PC-9 (cell line): Measurements from ENCODE around the gene LMBR1.
"Not testable (repeated sequence)": the region's sequence is repeated elsewhere in the genome, so short reads cannot be mapped to it uniquely, and the experiment has no call there.

Source experiments
- CTCF ChIP-seq: fragments of 200-600 bp; sonication (generic); conservative IDR thresholded peaks from 2 replicates; pipeline ENCODE4 v1.6.1; 2017; ENCODE audit warnings: mixed run types, antibody characterized with exemption, mild to moderate bottlenecking, moderate library complexity
- EZH2 ChIP-seq: fragments of 200-600 bp; sonication (generic); IDR thresholded peaks from 2 replicates; pipeline ENCODE4 v1.8.0; 2017; ENCODE audit warnings: antibody characterized with exemption, low read depth

DNA sequence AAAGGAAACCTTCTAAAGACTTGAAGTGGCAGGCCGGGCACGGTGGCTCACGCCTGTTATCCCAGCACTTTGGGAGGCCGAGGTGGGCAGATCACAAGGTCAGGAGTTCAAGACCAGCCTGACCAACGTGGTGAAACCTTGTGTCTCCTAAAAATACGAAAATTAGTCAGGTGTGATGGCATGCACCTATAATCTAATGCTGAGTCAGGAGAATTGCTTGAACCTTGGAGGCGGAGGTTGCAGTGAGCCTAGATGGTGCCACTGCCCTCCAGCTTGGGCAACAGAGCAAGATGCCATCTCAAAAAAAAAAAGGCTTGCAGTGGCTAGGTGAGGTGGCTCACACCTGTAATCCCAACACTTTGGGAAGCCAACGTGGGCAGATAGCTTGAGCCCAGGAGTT lies 24.6 kb downstream of the LMBR1 start:
- TF ChIP-seq CTCF, EZH2: not testable (repeated sequence)
